GM10266 (cell line): ENCODE results near the gene CGNL1.

Source experiments
- DNase-seq: peaks from one replicate; pipeline ENCODE4 v3.0.0; 2012; ENCODE audit errors: extremely low spot score
- CTCF ChIP-seq: IDR thresholded peaks from 2 replicates; pipeline ENCODE4 v1.5.1; 2012; ENCODE audit warnings: mild to moderate bottlenecking, low read depth; ENCODE audit not compliant: control insufficient read depth, insufficient read depth; ENCODE audit errors: missing control alignments

Gene CGNL1

GRCh38 chr15:57583282-57583681, 207.0 kb downstream of the CGNL1 start:
- TF ChIP-seq CTCF = no peak
- no peak for DNase-seq

DNA sequence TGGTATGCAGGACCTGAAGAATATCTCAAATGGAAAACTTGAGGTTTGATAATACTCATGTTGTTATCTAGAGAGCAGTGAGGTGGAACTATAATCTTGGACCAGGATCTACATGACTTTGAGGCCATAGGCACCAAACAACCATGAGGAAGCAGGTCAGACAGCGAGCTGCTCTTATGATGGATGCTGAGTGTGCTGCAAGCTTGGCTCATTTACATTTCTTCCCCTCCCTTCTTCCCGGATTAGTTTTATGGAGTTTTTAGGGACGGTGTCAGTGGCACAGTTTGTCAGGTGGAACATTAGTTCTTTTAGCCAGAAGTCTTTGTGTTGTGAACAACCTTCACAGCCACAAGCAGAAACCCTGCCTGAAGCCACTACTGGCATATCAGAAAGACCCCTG, 207.4 kb downstream of the CGNL1 start:
- DNase-seq = no peak
- no peak for TF ChIP-seq CTCF

DNA sequence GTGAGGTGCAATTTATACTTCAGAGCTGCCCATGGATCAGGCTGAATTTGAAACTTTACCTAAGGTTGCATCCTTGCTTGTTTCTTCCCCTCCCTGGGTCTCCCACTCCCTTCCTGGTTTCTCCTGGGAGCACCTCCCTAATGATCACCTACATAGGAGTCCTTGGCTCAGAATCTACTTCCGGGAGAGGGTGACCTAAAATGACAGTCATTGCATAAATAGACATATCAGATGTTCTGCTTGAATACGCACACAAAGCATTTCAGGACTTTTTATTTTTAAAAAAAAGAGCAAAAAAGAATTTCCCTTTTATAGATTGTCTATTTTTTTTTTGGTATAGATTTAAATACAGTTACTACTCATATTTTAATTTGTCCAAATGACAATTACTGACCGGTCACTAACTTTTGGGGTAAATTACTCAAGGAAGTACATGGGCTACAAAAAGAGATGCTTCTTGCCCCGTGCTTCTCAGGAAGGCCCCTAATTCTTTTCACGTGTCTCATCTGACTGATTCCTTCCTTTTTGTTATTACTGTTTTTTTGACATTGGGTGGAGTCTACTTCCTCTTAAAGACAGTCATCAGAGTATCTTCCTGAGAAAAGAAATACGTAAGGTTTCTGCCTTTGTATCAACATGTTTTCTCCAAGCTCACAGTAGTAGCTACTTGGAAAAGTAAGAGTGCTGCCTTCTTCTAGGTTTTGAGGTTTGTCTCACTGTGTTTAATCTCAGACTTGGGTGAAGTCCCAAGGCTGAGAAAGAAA, 210.5 kb downstream of the CGNL1 start:
- DNase-seq = no peak
- TF ChIP-seq CTCF = no peak

- DNase-seq = no peak
- TF ChIP-seq CTCF = no peak
Observed at GRCh38 chr15:57589281-57589680, 213.0 kb downstream of the CGNL1 start.

- no peak for TF ChIP-seq CTCF
- DNase-seq = no peak
Observed at GRCh38 chr15:57589754-57590153, 213.4 kb downstream of the CGNL1 start.

DNA sequence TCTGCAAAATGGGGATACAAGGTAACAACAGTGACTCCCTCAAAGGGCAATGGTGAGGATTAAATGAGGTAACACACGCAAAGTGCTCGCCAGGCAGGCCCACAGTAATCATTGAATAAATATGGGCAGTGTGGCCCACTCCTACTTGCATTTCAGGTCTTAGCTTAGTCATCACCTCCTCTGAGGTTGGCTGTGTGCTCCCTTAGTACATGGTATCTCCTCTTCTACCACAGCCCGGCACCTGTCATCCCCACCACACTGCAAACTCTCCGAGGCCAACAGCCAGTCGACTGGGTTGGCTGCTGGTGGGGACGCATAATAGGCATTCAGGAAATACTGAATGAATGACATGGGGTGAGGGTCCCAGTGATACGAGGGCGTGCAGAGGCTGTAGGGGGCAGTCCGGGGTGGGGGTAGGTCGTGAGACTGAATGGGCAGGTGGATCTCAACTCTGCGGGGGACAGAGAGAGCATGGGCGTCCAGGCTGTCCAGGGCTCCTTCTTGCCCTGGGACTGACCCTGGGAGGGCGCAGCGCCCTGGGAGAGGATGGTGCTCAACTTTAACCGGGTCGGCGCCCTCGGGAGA, 215.0 kb downstream of the CGNL1 start:
- DNase-seq = no peak

More for the DNA sequence above, 215.0 kb downstream of the CGNL1 start:
- no peak for TF ChIP-seq CTCF
